ENCODE measurements around the gene MMEL1.

MMEL1 gene

GRCh38 chr1:2607641-2608091 is 25.1 kb downstream of the MMEL1 start:
- DNase-seq (ENCODE audit: low read depth in 2 of 2) = no peak
- H3K4me3 ChIP-seq (replicated peaks in 1 of 2; ENCODE audit: low read depth in 2 of 2, low read length in 2 of 2) = no peak overlapping the region
- TF ChIP-seq CTCF (IDR thresholded peaks at IDR 0.05; ENCODE audit: low read depth, low read length) = no peak

- no peak for DNase-seq (ENCODE audit: low read depth in 2 of 2)
- no peak overlapping the region for H3K4me3 ChIP-seq (replicated peaks in 1 of 2; ENCODE audit: low read depth in 2 of 2, low read length in 2 of 2)
- no peak for TF ChIP-seq CTCF (IDR thresholded peaks at IDR 0.05; ENCODE audit: low read depth, low read length)
Measured at GRCh38 chr1:2606881-2607621, 25.8 kb downstream of the MMEL1 start.

- no peak overlapping the region for H3K4me3 ChIP-seq (replicated peaks in 1 of 2; ENCODE audit: low read depth in 2 of 2, low read length in 2 of 2)
- no peak for DNase-seq (ENCODE audit: low read depth in 2 of 2)
- no peak for TF ChIP-seq CTCF (IDR thresholded peaks at IDR 0.05; ENCODE audit: low read depth, low read length)
Measured at GRCh38 chr1:2606396-2606880, 26.4 kb downstream of the MMEL1 start.

- no peak for DNase-seq (ENCODE audit: low read depth in 2 of 2)
- no peak overlapping the region for H3K4me3 ChIP-seq (replicated peaks in 1 of 2; ENCODE audit: low read depth in 2 of 2, low read length in 2 of 2)
- TF ChIP-seq CTCF (IDR thresholded peaks at IDR 0.05; ENCODE audit: low read depth, low read length) = no peak
Measured at GRCh38 chr1:2605509-2606395, 27.1 kb downstream of the MMEL1 start.

- no peak for TF ChIP-seq CTCF (IDR thresholded peaks at IDR 0.05; ENCODE audit: low read depth, low read length)
- DNase-seq (ENCODE audit: low read depth in 2 of 2) = no peak
Measured at GRCh38 chr1:2604844-2605508, 27.8 kb downstream of the MMEL1 start.

GRCh38 chr1:2604156-2604843 is 28.5 kb downstream of the MMEL1 start:
- no peak overlapping the region for H3K4me3 ChIP-seq (replicated peaks in 1 of 2; ENCODE audit: low read depth in 2 of 2, low read length in 2 of 2)
- DNase-seq (ENCODE audit: low read depth in 2 of 2) = no peak
- TF ChIP-seq CTCF (IDR thresholded peaks at IDR 0.05; ENCODE audit: low read depth, low read length) = no peak

More at GRCh38 chr1:2604844-2605508, 27.8 kb downstream of the MMEL1 start:
- H3K4me3 ChIP-seq (replicated peaks in 1 of 2; ENCODE audit: low read depth in 2 of 2, low read length in 2 of 2) = no peak overlapping the region
